Endodermal cell (in vitro differentiated cells): ENCODE results near the gene SDC4. TPM values are rescaled to one million over a fixed set of nuclear protein-coding genes. Genes with fewer than 3 reads are reported as not detected.

ENCODE experiments used
- DNase-seq: peaks from one replicate; pipeline ENCODE4 v3.0.0-alpha.2; 2017
- H3K27ac ChIP-seq: 2 replicates; pipeline ENCODE4 v1.5.1; 2013; ENCODE audit warnings: mild to moderate bottlenecking, low read depth, low read length, moderate library complexity
- H3K27me3 ChIP-seq: 2 replicates; pipeline ENCODE4 v1.6.1; 2013; ENCODE audit warnings: mild to moderate bottlenecking, low read length, moderate library complexity; ENCODE audit not compliant: insufficient read depth, control insufficient read depth, poor library complexity, severe bottlenecking
- H3K36me3 ChIP-seq: 2 replicates; pipeline ENCODE4 v1.7.0; 2013; ENCODE audit warnings: mild to moderate bottlenecking, low read length, moderate library complexity; ENCODE audit not compliant: control insufficient read depth, insufficient read depth
- H3K4me1 ChIP-seq: one replicate; pipeline ENCODE4 v1.7.0; 2013; ENCODE audit warnings: low read length; ENCODE audit not compliant: control insufficient read depth, insufficient read depth
- H3K4me3 ChIP-seq: 2 replicates; pipeline ENCODE4 v1.5.1; 2013; ENCODE audit warnings: mild to moderate bottlenecking, low read length, moderate library complexity
- H3K9ac ChIP-seq: 2 replicates; pipeline ENCODE4 v1.6.1; 2013; ENCODE audit warnings: mild to moderate bottlenecking, low read length, moderate library complexity; ENCODE audit not compliant: poor library complexity, severe bottlenecking; ENCODE audit errors: extremely low read depth
- H3K9me3 ChIP-seq: 2 replicates; pipeline ENCODE4 v1.6.1; 2013; ENCODE audit warnings: mild to moderate bottlenecking, low read length, moderate library complexity; ENCODE audit not compliant: control insufficient read depth
- H3K27ac Mint-ChIP-seq: 2 replicates; pipeline ENCODE4 v1.8.0; 2020; ENCODE audit warnings: mixed read lengths
- H3K27me3 Mint-ChIP-seq: 2 replicates; pipeline ENCODE4 v1.8.0; 2021; ENCODE audit warnings: mild to moderate bottlenecking, mixed read lengths; ENCODE audit not compliant: insufficient read depth
- H3K36me3 Mint-ChIP-seq: 2 replicates; pipeline ENCODE4 v1.8.0; 2020; ENCODE audit warnings: low read depth, mixed read lengths
- H3K4me1 Mint-ChIP-seq: 2 replicates; pipeline ENCODE4 v1.8.0; 2020; ENCODE audit warnings: mixed read lengths
- H3K4me3 Mint-ChIP-seq: 2 replicates; pipeline ENCODE4 v1.8.0; 2020; ENCODE audit warnings: mild to moderate bottlenecking, moderate library complexity, mixed read lengths
- H3K9me3 Mint-ChIP-seq: 2 replicates; pipeline ENCODE4 v1.8.0; 2020; ENCODE audit warnings: mild to moderate bottlenecking, mixed read lengths
- WGBS, 2 experiments: methylation state at CpG; one replicate each; pipeline versions ENCODE4 v1.1.5 to v1.1.7; 2013; ENCODE audit warnings: missing lambda C conversion rate in 2 of 2, mixed read lengths in 1 of 2; ENCODE audit not compliant: insufficient coverage in 1 of 2, insufficient read length in 1 of 2; 5-methylcytosine and 5-hydroxymethylcytosine counted together
- total RNA-seq, 2 donors: library from RNA; stranded (reverse); fragmentation: NEBNext Ultra II Directional in 1 of 2; extraction: Animal tissue kit (Norgen Biotek cat#: 25700) in 1 of 2; gene quantifications; 2 replicates in 1 of 2; 3 replicates in 1 of 2; pipeline ENCODE4 v1.2.1, GENCODE V29; 2021
- TF ChIP-seq, protein P1 (sequence below): fragments of 200-600 bp; sonication (generic); conservative IDR thresholded peaks from 2 replicates; pipeline ENCODE4 v1.5.0; 2021; ENCODE audit warnings: antibody characterized with exemption, mild to moderate bottlenecking

The SDC4 gene
- total RNA-seq, 2 donors from 2014 or later: 78.0 to 118 TPM

DNA sequence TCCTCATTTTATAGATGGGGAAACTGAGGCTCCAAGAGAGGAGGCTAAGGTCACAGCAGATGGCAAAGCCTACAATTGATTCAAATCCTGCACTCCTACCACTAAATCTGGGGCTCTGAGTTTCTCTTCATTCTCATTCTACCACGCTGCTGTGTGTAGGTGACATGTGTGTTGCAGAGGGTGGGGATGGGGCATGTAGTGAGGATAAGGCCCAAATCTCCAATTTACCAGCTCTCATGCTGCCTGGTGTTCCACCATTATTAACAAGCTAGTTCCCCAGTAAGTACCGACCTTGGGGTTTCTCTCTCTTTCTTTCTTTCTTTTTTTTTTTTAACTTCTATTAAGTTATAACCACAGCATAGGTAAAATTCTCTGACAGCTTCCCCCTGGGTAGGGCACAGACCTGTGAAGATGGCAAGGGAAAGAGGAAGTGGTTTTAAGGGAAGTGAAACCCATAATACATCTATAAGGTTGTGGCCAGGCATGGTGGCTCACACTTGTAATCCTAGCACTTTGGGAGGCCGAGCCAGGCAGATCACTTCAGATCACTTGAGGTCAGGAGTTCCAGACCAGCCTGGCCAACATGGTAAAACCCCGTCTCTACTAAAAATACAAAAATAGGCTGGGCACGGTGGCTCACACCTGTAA lies 27.2 kb downstream of the SDC4 start:
- H3K36me3 Mint-ChIP-seq: peaks cover 4% of the 10 kb centered on the region
- peaks cover 9% of the 10 kb centered on the region for H3K4me1 Mint-ChIP-seq
- H3K9ac ChIP-seq: no peak overlapping the region
- WGBS, 2 experiments: 50 to 73% methylated on average over 2 to 4 of the region's 5 CpGs
- H3K27me3 ChIP-seq: no peaks in the 10 kb centered on the region
- no peak for DNase-seq
- H3K4me1 ChIP-seq: no peaks in the 10 kb centered on the region
- H3K9me3 ChIP-seq: no peaks in the 10 kb centered on the region
- H3K9me3 Mint-ChIP-seq: no peaks in the 10 kb centered on the region
- no peak overlapping the region for H3K27ac Mint-ChIP-seq
- peaks cover 6% of the 10 kb centered on the region for H3K27me3 Mint-ChIP-seq
- no peak overlapping the region for H3K4me3 Mint-ChIP-seq
- H3K27ac ChIP-seq: no peak overlapping the region
- H3K4me3 ChIP-seq: no peak overlapping the region
- H3K36me3 ChIP-seq: peaks cover 9% of the 10 kb centered on the region
- TF ChIP-seq, protein P1, sequence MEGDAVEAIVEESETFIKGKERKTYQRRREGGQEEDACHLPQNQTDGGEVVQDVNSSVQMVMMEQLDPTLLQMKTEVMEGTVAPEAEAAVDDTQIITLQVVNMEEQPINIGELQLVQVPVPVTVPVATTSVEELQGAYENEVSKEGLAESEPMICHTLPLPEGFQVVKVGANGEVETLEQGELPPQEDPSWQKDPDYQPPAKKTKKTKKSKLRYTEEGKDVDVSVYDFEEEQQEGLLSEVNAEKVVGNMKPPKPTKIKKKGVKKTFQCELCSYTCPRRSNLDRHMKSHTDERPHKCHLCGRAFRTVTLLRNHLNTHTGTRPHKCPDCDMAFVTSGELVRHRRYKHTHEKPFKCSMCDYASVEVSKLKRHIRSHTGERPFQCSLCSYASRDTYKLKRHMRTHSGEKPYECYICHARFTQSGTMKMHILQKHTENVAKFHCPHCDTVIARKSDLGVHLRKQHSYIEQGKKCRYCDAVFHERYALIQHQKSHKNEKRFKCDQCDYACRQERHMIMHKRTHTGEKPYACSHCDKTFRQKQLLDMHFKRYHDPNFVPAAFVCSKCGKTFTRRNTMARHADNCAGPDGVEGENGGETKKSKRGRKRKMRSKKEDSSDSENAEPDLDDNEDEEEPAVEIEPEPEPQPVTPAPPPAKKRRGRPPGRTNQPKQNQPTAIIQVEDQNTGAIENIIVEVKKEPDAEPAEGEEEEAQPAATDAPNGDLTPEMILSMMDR: no peak

DNA sequence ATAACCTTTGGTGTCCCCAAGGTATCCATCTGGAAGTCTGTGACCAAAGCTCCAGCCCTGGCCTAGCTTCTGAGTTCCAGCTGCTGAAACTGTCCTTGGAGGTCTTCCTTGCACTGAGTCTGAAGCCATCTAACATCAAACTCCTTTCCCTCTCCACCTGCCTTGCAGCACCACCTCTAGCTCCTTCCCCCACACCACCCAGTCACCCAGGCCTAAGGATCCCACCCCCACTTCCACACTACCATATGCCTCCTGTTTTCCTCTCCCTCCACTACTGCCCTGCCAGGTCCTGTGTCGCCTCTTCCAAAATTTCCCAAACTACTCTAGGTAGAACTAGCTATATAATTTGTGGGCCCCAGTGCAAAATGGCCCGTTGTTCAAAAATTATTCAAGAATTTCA lies 29.3 kb downstream of the SDC4 start:
- no peak for DNase-seq
- TF ChIP-seq, protein P1: no peak
- Mint-ChIP-seq H3K36me3 (no peaks in the 10 kb centered on the region), H3K9me3 (no peaks in the 10 kb centered on the region), H3K27me3 (peaks cover 6% of the 10 kb centered on the region), H3K4me3 (no peak overlapping the region), H3K4me1 (peaks cover 5% of the 10 kb centered on the region), H3K27ac (no peak overlapping the region)
- H3K27me3 ChIP-seq: no peaks in the 10 kb centered on the region
- H3K36me3 ChIP-seq: no peaks in the 10 kb centered on the region
- WGBS, 2 experiments: 70 to 91% methylated on average over 2 of the region's 2 CpGs
- no peaks in the 10 kb centered on the region for H3K9me3 ChIP-seq
- H3K27ac ChIP-seq: no peak overlapping the region
- H3K4me1 ChIP-seq: no peaks in the 10 kb centered on the region
- no peak overlapping the region for H3K9ac ChIP-seq
- H3K4me3 ChIP-seq: no peak overlapping the region

DNA sequence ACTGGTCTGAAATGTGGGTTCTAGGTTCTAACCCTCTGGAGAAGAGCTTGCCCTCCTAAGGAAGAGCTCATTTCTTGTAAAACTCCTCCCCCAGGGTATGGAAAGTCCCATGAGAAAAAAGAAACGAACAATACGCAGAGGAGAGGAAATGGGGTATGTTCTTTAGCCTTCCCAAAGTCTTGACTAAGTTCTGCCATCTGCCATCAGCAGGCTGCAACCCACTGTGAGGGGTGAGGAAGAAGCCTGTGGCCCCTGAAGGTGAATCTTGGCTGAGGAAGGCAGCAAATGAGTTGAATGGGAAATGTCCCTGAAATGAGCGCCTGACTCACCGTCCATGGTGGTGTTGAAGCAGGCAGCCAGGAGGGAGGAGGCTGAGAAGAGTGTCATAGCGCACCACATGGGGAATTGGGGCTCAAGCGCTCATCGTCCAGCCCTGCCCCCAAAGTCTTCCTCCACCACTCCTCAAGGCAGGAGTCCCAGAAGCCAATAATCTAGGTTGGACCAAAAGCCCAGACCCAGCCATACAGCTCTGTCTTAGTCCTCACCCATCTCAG lies 29.8 kb downstream of the SDC4 start:
- WGBS, 2 experiments: 89% methylated on average over 7 of the region's 7 CpGs; no CpG with 5 or more reads in 1 of the 2 experiments
- H3K4me3 ChIP-seq: no peak overlapping the region
- Mint-ChIP-seq H3K36me3 (no peaks in the 10 kb centered on the region), H3K4me3 (no peak overlapping the region), H3K27ac (no peak overlapping the region), H3K9me3 (no peaks in the 10 kb centered on the region), H3K4me1 (peaks cover 5% of the 10 kb centered on the region), H3K27me3 (peaks cover 6% of the 10 kb centered on the region)
- H3K9ac ChIP-seq: no peak overlapping the region
- H3K9me3 ChIP-seq: no peaks in the 10 kb centered on the region
- TF ChIP-seq, protein P1: no peak
- H3K36me3 ChIP-seq: no peaks in the 10 kb centered on the region
- H3K27me3 ChIP-seq: no peaks in the 10 kb centered on the region
- no peaks in the 10 kb centered on the region for H3K4me1 ChIP-seq
- H3K27ac ChIP-seq: no peak overlapping the region
- DNase-seq: no peak
